Osteoblast (primary cell): Measurements from ENCODE around the gene SYNPO. TPM values are rescaled to one million over a fixed set of nuclear protein-coding genes. Genes with fewer than 3 reads are reported as not detected.
A peak's percentile ranks its signal among the peaks of the same experiment; 100 is the strongest.

Experiments
- DNase-seq: peaks from one replicate; pipeline ENCODE4 v3.0.0; 2011; ENCODE audit warnings: low spot score, mixed read lengths; ENCODE audit not compliant: insufficient read length; ENCODE audit errors: missing footprints
- H2AFZ ChIP-seq: 2 replicates; pipeline ENCODE4 v1.6.0; 2011; ENCODE audit warnings: mild to moderate bottlenecking, low read length
- H3K27ac ChIP-seq: 2 replicates; pipeline ENCODE4 v1.5.1; 2011; ENCODE audit warnings: mild to moderate bottlenecking, low read depth, low read length, moderate library complexity
- H3K27me3 ChIP-seq: 2 replicates; pipeline ENCODE4 v1.6.0; 2012; ENCODE audit warnings: mild to moderate bottlenecking, control low read depth, inconsistent platforms, low read length, moderate library complexity; ENCODE audit not compliant: insufficient read depth
- H3K36me3 ChIP-seq: 2 replicates; pipeline ENCODE4 v1.5.1; 2011; ENCODE audit warnings: mild to moderate bottlenecking, low read length, control low read depth, moderate library complexity; ENCODE audit not compliant: insufficient read depth
- H3K4me1 ChIP-seq: 2 replicates; pipeline ENCODE4 v1.5.1; 2011; ENCODE audit warnings: mild to moderate bottlenecking, low read length, control low read depth, moderate library complexity; ENCODE audit not compliant: insufficient read depth
- H3K4me2 ChIP-seq: 2 replicates; pipeline ENCODE4 v1.6.0; 2011; ENCODE audit warnings: mild to moderate bottlenecking, low read length; ENCODE audit not compliant: insufficient read depth
- H3K4me3 ChIP-seq: fragments of 200-600 bp; sonication (generic); 3 replicates; pipeline ENCODE4 v1.5.1; 2012; ENCODE audit warnings: mild to moderate bottlenecking, low read length, inconsistent platforms; ENCODE audit not compliant: insufficient read depth
- H3K79me2 ChIP-seq: 2 replicates; pipeline ENCODE4 v1.6.0; 2012; ENCODE audit warnings: mild to moderate bottlenecking, low read length, control low read depth, inconsistent platforms; ENCODE audit not compliant: insufficient read depth
- H3K9me3 ChIP-seq: 2 replicates; pipeline ENCODE4 v1.5.1; 2011; ENCODE audit warnings: low read depth, low read length, control low read depth
- H4K20me1 ChIP-seq: 2 replicates; pipeline ENCODE4 v1.6.0; 2012; ENCODE audit warnings: mild to moderate bottlenecking, low read length, control low read depth; ENCODE audit not compliant: insufficient read depth
- CTCF ChIP-seq: IDR thresholded peaks from 2 replicates; pipeline ENCODE4 v1.5.1; 2011; ENCODE audit warnings: mild to moderate bottlenecking, low read depth, low read length, moderate library complexity; ENCODE audit errors: extremely low read depth
- total RNA-seq: library from RNA; depleted of rRNA; stranded (reverse); fragments of >200 nt; gene quantifications from 2 replicates; pipeline ENCODE4 v1.2.3, GENCODE V29; 2012

The SYNPO gene
- total RNA-seq, 1 donor: 4.0 TPM

- peaks cover 6% of the 10 kb centered on the region for H3K27me3 ChIP-seq
- no peak overlapping the region for H3K27ac ChIP-seq
- no peaks in the 10 kb centered on the region for H3K36me3 ChIP-seq
- no peak overlapping the region for H3K4me3 ChIP-seq
- peak; percentile 74 for DNase-seq
- H3K4me1 ChIP-seq: peaks cover 27% of the 10 kb centered on the region
- no peaks in the 10 kb centered on the region for H3K9me3 ChIP-seq
- no peak for TF ChIP-seq CTCF
- no peaks in the 10 kb centered on the region for H3K79me2 ChIP-seq
- no peak overlapping the region for H3K4me2 ChIP-seq
- no peaks in the 10 kb centered on the region for H4K20me1 ChIP-seq
- H2AFZ ChIP-seq: no peak overlapping the region
These were observed 30.0 kb downstream of the SYNPO start for GRCh38 chr5:150670275-150670947.

GRCh38 chr5:150670948-150671310, 30.5 kb downstream of the SYNPO start:
- Histone ChIP-seq H3K4me2 (no peak overlapping the region), H3K9me3 (no peaks in the 10 kb centered on the region), H3K4me1 (peaks cover 27% of the 10 kb centered on the region), H3K27me3 (peaks cover 6% of the 10 kb centered on the region), H3K79me2 (no peaks in the 10 kb centered on the region), H3K36me3 (no peaks in the 10 kb centered on the region), H3K4me3 (no peak overlapping the region), H4K20me1 (no peaks in the 10 kb centered on the region), H2AFZ (no peak overlapping the region), H3K27ac (no peak overlapping the region)
- TF ChIP-seq CTCF: no peak
- peak; percentile 32 for DNase-seq

GRCh38 chr5:150671509-150672236, 31.2 kb downstream of the SYNPO start:
- H3K4me3 ChIP-seq: peak overlapping the region; percentile 69
- H3K27ac ChIP-seq: no peak overlapping the region
- no peaks in the 10 kb centered on the region for H3K9me3 ChIP-seq
- DNase-seq: peak; percentile 57
- no peak for TF ChIP-seq CTCF
- peaks cover 27% of the 10 kb centered on the region for H3K4me1 ChIP-seq
- peaks cover 6% of the 10 kb centered on the region for H3K27me3 ChIP-seq
- H3K4me2 ChIP-seq: peak overlapping the region; percentile 88
- H3K36me3 ChIP-seq: no peaks in the 10 kb centered on the region
- H4K20me1 ChIP-seq: no peaks in the 10 kb centered on the region
- H3K79me2 ChIP-seq: no peaks in the 10 kb centered on the region
- H2AFZ ChIP-seq: peak overlapping the region; percentile 76

GRCh38 chr5:150672237-150672883, 31.9 kb downstream of the SYNPO start:
- peak; percentile 88 for DNase-seq
- Histone ChIP-seq H2AFZ (peak overlapping the region; percentile 78), H3K79me2 (no peaks in the 10 kb centered on the region), H3K4me3 (peak overlapping the region; percentile 69), H3K9me3 (no peaks in the 10 kb centered on the region), H3K27ac (no peak overlapping the region), H3K4me2 (peak overlapping the region; percentile 88), H4K20me1 (no peaks in the 10 kb centered on the region), H3K27me3 (peaks cover 6% of the 10 kb centered on the region), H3K4me1 (peaks cover 27% of the 10 kb centered on the region), H3K36me3 (no peaks in the 10 kb centered on the region)
- TF ChIP-seq CTCF: no peak
